C4-2B (cell line): ENCODE data around the gene FBXL20.

ENCODE experiments used
- CTCF ChIP-seq: fragments of 450-650 bp; conservative IDR thresholded peaks from 2 replicates; pipeline ENCODE4 v1.5.1; 2017; ENCODE audit warnings: mild to moderate bottlenecking
- ZFX ChIP-seq: fragments of 450-650 bp; IDR thresholded peaks from 2 replicates; pipeline ENCODE4 v1.6.1; 2017

GRCh38 chr17:39400547-39401411 is 647 bp downstream of the FBXL20 start:
- TF ChIP-seq CTCF (no peak), ZFX (no peak)
